ENCODE measurements around the gene NEDD4. TPM values are rescaled to one million over a fixed set of nuclear protein-coding genes. Genes with fewer than 3 reads are reported as not detected.

NEDD4 gene
- total and polyA plus RNA-seq, 11 donors, result 1.8 to 14.8 (median 8.9) TPM

- peak in 3 of 4 donors; percentile 62 to 75 (median 63) for ATAC-seq
- no peak for TF ChIP-seq CTCF (IDR thresholded peaks at IDR 0.05)
- TF ChIP-seq POLR2A (IDR thresholded peaks at IDR 0.05), result no peak
- Histone ChIP-seq H3K9me3 (peaks cover 0 to 32% (median 10%) of the 10 kb centered on the region in 12 donors), H3K27me3 (no peaks in the 10 kb centered on the region), H3K4me3 (no peak overlapping the region), H3K27ac (peak overlapping the region in 2 of 12 donors; percentile 18 to 26), H3K36me3 (no peaks in the 10 kb centered on the region), H3K4me1 (peaks cover 0 to 15% (median 8%) of the 10 kb centered on the region in 12 donors)
- intact Hi-C loops (cut with DNase I), result no loop called here
- DNase-seq, result no peak
These were observed 109.2 kb downstream of the NEDD4 start for GRCh38 chr15:55884223-55884622.

- peaks cover 0 to 11% (median 0%) of the 10 kb centered on the region in 12 donors for H3K9me3 ChIP-seq
- no peak for ATAC-seq
These were observed 114.2 kb downstream of the NEDD4 start for GRCh38 chr15:55879181-55879580.

GRCh38 chr15:55873024-55873720 lies 120.2 kb downstream of the NEDD4 start:
- intact Hi-C loops (cut with DNase I), result no loop called here
- TF ChIP-seq CTCF (IDR thresholded peaks at IDR 0.05), result no peak
- TF ChIP-seq POLR2A (IDR thresholded peaks at IDR 0.05), result no peak
- H3K27ac ChIP-seq, result peak overlapping the region in 2 of 12 donors; percentile 1 to 21
- H3K4me1 ChIP-seq, result peaks cover 0 to 14% (median 0%) of the 10 kb centered on the region in 12 donors
- no peak for ATAC-seq
- H3K4me3 ChIP-seq, result peak overlapping the region in 3 of 12 donors; percentile 3 to 14 (median 11)
- peaks cover 0 to 11% (median 0%) of the 10 kb centered on the region in 12 donors for H3K9me3 ChIP-seq
- WGBS, 4 donors, result 42 to 53% (median 49%) methylated on average over 4 of the region's 4 CpGs
- DNase-seq, result no peak
- no peaks in the 10 kb centered on the region for H3K36me3 ChIP-seq
- H3K27me3 ChIP-seq, result no peaks in the 10 kb centered on the region

More at GRCh38 chr15:55879181-55879580, 114.2 kb downstream of the NEDD4 start:
- Histone ChIP-seq H3K4me3 (no peak overlapping the region), H3K36me3 (no peaks in the 10 kb centered on the region), H3K27me3 (no peaks in the 10 kb centered on the region), H3K4me1 (peaks cover 0 to 5% (median 1%) of the 10 kb centered on the region in 12 donors), H3K27ac (no peak overlapping the region)
- TF ChIP-seq CTCF (IDR thresholded peaks at IDR 0.05), result no peak
- TF ChIP-seq POLR2A (IDR thresholded peaks at IDR 0.05), result no peak
- intact Hi-C loops (cut with DNase I), result no loop called here
- no peak for DNase-seq

GRCh38 chr15:55872471-55872870 lies 120.9 kb downstream of the NEDD4 start:
- Histone ChIP-seq H3K27ac (peak overlapping the region in 2 of 12 donors; percentile 1 to 21), H3K27me3 (no peaks in the 10 kb centered on the region), H3K4me3 (peak overlapping the region in 3 of 12 donors; percentile 3 to 14 (median 11)), H3K36me3 (no peaks in the 10 kb centered on the region), H3K4me1 (peaks cover 0 to 14% (median 0%) of the 10 kb centered on the region in 12 donors), H3K9me3 (peaks cover 0 to 7% (median 0%) of the 10 kb centered on the region in 12 donors)
- 56 to 71% (median 64%) methylated on average over 2 of the region's 2 CpGs for WGBS, 4 donors
- DNase-seq (no peak), ATAC-seq (no peak)
- intact Hi-C loops (cut with DNase I), result no loop called here
- no peak for TF ChIP-seq POLR2A (IDR thresholded peaks at IDR 0.05)
- no peak for TF ChIP-seq CTCF (IDR thresholded peaks at IDR 0.05)
